HG02571 (cell line): Measurements from ENCODE around the gene DCUN1D4.

Source experiments
- ATAC-seq: cut with Tn5 transposase; IDR thresholded peaks from one replicate; pipeline ENCODE4 v1.9.1; 2021; ENCODE audit warnings: mild to moderate bottlenecking, moderate library complexity; ENCODE audit not compliant: unreplicated experiment

DCUN1D4 gene

DNA sequence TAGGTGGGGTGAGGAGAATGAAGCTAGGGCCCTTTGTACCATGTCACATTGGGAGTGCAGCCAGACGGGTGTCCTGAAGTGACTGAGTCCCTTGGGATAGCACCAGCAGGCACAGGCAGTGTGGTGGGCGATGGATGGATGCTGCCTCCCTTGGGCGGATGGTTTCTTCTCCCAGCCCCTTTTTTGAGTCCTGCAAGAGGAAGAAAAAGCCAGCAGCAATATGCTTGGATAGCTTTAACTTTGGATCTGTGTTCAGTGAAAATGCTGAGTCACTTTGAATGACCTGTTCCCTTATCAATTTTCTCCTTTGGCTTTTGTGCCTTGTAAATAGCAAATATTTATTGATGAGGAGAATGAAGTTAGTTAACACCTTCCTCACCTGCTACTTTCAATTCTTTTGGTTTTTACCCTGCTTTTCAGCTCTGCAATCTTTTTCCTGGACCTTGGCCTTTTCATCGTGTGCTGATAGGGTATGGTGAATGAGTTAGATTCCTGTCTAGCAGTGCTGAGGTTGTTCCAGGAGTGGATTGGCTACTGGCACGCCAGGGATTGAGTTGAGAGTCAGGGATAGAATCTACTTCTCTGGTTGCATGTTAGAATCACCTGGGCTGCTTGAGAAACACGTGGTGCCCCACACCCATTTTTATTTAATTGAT is 10.2 kb downstream of the DCUN1D4 start:
- ATAC-seq: no peak

DNA sequence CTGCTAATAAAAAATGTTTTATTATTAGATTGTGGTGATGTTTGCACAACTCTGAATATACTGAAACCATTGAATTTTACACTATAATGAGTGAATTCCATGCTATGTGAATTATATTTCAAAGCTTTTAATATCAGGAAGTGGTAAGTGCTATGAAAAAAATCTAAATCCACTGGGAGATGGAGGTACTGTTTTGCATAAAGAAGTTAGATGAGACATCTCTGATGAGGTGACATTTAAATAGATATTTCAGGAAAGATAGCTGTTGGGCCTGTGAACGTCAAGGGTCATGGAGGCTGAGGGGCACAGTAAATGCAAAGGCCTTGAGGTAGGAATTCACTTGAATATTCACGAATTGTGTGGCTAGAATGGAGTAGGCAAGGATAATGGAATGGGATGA is 12.3 kb downstream of the DCUN1D4 start:
- ATAC-seq: no peak

DNA sequence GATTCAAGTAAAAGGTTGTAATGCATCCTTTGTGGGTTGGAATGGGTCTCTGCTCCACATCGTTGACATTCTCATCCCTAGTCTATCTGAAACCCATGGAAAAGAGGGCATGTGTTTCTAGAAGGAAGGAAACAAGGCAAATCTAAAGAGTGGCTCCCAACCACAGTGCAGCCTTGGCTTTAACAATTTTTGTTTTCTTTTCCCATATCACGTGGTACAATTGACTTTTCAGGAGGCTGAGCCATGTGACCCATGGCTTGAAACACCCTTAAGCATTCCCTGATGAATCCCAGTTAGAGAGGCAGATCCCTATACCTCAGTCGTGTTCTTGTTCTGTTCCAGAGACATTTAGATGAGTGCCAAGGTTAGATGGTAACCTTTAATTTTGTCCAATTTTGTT is 12.8 kb downstream of the DCUN1D4 start:
- no peak for ATAC-seq

DNA sequence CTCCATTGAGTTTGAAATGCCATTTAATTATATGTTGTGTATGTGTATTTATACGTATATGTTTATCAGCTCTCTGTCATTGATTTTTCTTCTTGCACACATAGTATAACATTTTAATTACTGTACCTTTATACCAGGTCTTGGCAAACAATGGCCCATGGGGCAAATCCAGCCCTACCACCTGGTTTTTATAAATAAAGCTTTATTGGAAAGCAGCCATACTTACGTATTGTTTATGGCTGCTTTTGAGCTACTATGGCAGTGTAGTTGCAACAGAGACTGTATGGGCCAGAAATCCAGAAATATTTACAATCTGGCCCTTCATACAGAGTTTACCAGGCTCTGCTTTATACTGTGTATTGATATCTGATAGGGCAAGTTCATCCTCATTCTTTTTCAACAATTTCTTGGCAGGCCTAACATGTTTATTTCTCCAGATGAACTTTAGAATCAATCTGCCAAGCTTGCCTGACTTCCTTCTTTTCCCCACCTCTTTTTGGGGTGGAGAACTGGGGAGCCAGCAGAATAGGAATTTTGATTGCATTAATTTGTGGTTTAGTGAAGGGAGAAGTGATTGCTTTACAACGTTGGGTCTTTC is 15.8 kb downstream of the DCUN1D4 start:
- ATAC-seq: no peak

DNA sequence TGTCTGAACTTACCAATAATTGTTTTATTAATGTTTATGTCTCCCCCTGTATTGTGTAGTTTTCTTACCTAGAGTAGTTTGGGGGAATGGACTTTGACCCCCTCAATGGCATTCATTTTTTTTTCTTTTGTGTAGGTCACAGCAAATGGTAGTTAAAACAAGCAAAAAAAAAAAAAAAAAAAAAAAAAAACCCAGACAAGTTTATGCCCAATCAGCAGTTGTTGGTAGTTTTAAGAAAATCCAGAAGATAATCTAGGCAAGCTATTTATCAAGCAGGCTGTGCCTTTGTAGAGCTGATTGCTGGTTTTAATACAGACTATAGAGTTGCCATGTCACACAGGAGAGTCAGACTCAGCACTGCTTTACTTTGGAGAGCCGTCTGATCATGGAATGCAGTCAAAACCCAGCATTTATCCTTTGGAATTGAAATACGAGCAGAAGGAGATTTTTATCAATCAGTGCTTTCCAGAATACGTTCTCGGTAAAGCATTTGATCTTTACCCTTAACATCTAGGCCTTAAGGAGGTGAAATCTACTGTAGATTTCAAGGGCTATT is 16.6 kb downstream of the DCUN1D4 start:
- ATAC-seq: no peak

DNA sequence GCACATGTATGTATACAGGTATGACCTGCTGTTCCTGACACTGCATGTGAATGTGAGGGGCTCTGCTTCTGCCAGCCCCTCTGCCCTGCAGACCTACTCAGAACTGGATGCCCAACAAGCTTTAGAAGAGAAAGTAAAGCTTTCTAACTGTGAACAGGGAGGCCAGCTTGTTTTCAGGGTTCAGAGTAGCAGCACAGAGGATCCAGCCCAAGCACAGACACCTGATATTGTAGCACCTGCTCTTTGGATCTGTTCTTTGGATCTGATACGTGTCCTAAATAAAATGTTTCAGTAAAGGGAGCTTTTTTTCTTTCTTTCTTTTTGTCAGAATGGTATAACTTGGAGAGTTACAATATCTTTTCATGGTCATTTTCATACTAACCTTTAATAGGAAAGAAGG is 19.2 kb downstream of the DCUN1D4 start:
- no peak for ATAC-seq

DNA sequence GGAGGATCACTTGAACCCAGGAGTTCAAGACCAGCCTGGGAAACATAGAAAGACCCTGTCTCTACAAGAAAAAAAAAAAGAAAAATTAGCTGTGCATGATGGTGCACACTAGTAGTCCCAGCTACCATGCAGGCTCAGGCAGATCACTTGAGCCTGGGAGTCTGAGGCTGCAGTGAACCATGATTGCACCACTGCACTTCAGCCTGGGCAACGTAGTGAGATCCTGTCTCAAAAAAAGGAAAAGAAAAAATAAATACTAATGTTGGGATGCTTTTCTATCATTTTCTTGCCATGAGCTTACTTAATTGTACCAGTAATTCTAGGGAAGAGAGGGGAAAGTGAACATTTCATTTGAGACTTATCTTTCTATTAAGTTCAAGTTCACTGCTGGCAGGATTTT is 19.8 kb downstream of the DCUN1D4 start:
- ATAC-seq: no peak

DNA sequence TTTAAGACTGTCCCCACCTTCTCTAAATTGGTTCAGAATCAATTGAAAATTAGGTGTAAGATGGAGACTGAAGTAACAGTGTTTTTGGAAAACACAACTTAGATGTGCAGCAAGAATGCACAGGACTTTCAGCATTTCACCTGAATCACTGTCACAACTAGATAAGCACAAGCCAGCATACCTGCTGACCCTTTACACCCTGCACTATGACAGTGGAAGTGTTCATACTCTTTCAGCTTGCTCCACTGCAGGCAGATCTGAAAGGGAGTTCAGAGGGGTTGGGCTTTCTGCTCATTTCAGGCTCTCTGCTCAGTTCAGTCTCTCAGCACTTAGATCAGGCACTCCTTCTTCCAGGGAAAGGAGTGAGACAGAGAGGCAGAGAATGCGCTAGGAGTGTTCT is 22.8 kb downstream of the DCUN1D4 start:
- no peak for ATAC-seq

DNA sequence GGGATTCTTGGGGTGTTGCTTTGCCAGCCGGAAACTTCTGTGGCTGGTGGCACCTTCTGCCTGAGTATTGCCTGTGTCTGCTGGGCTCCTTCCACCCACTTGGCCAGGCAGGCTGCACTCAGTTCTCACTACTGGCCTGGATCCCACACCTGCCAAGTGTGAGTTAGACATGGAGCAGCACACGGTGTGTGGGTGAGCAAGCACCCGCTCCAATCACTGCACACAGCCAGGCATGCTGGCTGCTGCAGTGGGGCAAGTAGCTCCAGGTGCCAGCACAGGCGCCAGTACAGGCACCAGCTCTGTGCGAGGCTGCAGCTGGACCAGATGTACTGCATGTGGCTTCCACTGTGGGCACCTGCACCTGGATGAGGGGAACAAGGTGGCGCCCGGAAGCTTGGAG is 23.9 kb downstream of the DCUN1D4 start:
- ATAC-seq: no peak

DNA sequence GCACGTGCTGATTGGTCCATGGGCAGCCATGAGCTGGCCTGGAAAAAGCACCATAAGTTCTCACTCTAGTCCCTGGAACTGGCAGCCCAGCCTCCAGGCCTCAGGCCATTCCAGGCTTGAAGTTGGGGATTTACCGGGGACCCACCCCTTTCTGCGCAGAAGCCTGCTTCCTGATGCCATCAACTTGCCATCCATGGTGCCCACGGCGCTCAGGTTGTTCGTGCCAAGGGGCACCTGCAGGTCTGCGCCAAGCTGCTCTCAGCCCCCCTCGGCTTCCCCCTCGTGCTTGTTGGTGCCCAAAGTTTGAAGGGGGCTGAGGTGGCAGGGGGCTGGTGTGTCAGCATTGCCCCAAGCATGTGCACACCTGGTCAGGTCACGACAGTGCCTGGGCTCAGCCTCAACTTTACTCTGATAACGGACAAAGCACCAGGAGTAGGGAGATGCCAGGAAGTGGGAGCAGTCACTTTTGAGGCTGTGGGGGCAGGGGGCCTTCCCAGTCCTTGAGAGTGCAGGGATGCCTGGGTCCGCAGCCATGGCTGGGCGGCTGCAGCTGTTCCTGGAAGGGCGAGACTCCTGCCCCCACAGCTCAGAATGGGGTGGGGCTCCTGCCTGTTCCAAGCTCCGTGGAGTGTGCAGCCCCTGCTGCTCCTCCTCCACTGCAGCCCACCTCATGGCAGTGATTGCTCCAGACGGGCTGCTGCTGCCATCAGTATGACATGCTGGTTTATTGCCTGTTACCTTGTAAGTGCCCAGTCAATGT is 24.9 kb downstream of the DCUN1D4 start:
- ATAC-seq: no peak

DNA sequence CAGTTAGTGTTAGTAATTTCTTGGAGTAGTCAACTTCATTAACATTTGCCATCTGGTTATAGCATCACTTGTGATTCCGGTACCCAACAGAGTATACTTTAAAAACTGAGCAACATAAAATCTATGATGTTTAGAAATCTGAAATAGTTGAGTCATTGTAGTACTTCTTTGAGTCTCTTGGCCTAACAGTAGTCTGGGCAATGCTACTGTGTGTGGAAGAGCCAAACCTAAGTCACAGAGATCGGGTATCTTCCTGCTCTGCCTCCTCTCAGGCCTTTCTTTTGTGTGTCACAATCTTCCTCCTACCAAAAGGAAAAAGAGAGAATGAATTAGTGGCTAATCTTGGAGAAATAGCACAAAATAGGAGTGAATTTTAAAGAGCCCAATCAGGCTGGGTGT is 25.5 kb downstream of the DCUN1D4 start:
- ATAC-seq: no peak

DNA sequence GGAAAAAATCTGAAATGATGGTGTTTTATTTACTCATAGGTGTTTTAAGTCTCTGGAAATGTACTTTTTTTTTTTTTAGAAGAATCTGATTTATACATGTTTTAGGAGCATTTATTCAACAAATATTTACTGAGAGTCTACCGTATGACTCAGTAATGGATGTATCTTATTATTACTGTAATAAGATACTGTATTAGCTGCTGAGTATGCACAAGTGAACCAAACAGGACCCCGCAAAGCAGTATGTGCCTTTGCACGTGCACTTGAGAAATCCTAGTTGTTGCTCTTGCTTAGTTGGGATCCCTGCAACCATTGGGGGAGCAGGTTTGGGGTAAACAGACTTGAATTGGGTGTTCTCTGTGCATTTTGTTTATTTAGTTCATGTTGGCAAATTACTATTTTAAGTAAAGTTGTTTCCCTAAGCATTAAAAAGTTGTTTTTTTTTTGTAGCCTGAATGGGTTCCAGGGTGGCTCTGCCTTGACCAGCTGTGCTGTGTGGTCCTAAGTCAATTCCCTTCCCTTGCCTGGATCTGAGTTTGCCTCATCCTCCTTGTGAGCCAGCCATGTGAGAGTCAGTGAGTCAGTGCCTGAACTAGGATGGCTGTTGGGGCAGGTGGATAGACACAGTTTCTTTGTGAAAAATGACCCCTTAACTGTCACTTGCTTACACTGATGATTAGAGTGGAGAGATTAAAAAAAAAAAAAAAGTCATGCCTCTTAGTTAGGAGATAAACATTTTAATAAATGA is 27.7 kb downstream of the DCUN1D4 start:
- no peak for ATAC-seq

DNA sequence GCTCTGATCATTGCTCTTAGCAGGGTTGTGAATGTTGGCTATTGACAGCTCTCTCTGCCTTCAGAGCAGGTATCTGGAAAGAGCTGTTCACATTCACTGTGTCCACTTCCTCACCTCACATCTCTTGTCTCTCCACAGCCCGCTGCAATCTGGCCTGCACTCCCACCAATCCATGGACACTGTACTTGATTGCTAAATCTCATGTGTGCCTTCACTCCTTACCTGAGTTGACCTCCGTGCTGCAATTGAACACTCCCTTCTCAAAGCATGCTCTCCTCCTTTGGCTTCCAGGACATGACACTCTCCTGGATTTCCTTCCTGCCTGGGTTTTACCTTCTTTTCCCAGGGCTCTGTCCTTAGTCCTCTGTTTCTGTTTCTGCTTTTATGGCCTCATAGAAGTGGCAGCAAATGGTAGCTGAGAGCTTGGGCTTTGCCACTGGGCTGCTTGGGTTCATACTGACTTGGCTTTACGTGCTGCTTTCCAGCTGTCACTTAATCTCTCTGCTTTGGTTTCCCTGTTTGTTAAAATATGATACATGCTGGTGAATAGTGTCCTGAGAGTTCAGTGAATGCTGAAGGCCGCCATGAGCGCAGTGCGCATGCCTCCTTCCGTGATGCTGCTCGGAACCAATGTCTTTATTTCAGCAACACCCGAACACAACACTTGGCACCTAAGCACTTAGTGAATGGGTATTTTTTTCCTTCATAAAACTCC is 29.5 kb downstream of the DCUN1D4 start:
- ATAC-seq: no peak

DNA sequence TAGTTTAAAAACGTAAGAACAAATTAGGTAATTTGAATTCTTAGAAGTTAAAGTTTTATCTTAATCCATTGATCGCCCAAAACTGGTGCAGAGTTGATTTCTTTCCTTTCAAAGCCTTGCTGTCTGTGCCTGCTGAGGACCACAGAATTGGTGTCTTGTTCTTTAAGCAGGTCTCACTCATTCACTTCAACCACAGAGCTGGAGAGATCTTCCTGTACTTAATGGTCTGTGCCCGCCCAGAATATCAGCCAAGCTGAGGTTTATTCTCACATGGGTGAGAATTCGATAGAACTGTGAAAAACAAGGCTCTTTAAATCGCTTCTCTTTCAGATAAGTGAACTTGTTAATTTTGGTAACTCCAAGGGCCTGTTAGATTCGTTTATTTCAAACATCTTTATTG is 31.6 kb downstream of the DCUN1D4 start:
- no peak for ATAC-seq

DNA sequence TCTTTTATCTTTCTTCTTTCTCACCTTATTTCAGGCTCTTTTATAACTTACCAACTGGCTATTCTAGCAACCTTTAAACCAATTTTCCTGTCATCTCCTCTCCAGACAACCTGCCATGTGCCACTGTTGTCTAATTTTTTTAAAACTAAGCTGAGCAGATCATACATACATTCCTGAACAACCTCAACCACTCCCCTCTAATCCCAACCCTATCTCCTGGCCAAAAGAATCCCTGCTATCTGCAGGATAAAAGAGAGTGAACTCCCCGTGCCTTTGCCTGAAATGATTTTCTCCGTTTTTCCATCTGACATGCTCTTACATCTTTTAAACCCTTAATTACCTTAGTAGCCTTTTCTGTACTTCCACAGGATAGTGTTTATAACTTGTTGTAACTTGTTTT is 35.5 kb downstream of the DCUN1D4 start:
- no peak for ATAC-seq

DNA sequence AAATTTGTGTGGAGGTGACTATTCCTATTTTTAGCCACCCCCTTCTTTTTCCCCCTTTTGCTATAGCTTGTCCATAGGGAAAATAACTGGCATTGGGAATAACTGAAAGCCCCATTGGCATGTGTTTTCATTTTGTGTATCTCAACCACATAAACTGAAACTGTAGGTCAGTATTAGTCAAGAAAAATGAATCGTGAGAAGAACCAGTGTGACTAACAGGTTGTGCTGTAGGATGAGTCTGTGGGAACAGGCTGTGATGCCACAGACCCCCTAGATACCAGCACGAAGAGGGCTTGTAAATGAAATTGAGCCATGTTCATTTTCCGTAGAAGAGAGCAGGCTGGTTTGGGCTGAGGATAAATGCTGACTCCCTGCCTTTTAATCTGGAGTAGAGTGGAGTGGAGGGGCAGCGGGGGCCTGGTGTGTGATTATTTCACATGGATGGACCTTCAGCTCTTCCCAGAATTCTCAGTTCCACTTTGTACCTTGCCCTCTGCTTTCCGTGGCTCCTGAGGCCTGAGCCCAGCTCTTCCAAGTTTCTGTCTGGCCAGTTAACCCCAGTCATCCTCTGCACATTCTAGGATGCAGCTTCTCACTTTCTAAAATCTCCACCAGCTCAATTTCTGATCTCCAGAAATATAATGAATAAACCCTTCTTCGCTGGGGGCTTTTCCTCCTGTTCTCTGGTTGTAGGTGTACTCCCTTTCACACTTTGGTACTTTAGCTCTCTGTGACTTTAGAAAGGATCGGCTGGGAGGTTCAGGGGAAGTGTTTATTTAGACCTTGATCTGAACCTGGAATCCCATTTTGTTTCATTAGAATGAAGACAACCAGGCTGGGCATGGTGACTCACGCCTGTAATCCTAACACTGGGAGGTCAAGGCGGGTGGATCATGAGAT is 37.3 kb downstream of the DCUN1D4 start:
- no peak for ATAC-seq

DNA sequence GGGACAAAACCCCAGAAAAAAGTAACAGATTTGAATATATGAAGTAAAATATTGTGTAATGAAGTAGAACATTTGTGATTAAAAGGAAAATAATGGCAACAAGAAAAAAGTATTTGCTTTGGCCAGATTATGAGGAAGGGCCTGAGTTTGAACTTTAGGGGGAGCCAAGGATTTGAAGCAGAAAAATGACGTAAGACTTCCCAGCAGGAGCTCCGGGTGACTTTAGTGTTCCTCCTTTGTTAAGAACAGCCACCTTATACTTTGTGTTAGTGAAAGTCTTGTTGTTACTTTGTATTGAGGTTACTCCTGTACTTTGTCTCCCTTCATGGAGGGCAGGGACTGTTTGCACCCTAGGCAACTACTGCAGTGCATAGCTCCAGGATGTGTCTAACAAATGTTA is 41.1 kb downstream of the DCUN1D4 start:
- no peak for ATAC-seq

DNA sequence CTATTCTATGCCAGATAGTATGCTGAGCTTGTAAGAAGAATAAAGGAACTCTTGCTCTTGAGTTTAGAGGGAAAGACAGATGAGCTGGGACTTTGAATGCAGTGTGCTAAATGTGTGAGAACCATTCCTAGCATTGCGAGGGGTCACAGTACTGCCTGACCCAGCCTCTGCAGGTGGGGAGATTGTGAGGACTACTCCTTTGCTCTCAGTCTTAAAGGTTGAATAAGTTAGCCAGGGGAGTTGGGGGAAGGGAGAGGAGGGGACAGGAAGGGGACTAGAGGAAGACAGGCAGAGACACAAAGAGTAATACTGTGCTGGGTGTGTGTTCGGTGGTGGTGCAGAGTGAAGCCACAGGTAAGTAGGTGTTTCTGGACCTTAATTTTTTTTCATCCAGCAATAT is 41.7 kb downstream of the DCUN1D4 start:
- no peak for ATAC-seq

DNA sequence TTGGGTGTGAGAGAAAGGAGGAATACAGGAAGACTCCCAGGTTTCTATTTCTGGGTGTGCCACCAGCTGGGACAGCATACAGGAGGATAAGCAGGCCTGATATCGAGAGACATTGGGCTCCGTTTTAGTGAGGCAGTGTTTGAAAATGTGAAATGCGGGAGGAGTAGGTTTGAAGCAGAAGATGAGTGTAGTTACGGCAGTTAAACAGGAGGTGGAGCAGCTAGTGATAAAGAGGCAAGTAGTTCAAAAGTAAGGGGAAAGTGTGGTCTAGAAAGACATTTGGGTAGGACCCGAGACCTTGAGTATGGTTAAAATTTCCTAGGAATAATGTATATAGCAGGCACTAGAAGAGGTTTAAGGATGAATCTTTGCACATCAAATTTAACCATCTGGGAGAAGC is 42.4 kb downstream of the DCUN1D4 start:
- ATAC-seq: no peak

DNA sequence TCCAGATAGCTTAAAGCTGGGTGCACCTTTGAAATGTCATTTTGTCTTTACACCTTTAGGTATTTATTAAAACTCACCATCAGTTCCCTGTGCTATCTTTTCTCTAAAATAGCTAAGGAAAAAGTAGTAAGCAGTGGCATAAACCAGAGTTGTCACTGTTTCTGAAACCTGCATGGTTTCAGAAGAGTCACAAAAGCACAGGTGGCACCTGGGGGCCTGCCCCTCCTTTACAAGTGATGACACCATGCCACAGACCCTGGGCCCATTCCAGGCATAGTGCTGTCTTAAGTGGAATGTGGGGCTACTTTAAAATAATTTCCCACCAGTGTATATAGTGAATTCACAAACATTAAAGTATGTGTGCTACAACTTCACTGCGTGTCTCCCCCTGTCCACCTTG is 47.8 kb downstream of the DCUN1D4 start:
- no peak for ATAC-seq
